ENCODE data around the gene ZNRF1.
A peak's percentile ranks its signal among the peaks of the same experiment; 100 is the strongest.

Gene ZNRF1

DNA sequence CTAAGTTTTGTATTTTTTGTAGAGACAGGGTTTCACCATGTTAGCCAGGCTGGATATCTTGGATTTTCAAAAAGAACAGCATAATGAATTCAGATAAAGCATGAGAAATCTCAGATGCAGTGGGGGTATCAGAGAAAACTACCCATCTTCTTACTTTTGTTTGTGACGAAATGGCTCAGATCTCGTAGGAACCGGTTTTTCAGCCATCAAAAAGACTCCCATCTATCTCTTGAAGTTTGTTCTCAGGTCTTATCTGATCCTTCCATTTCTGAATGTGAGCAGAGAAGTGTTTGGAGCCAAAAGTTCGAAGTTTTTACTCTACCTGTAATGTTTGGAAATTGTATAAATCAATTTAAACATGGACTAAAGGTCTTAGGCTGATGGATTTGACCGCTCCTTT is 60.6 kb downstream of the ZNRF1 start:
- no peak for DNase-seq (ENCODE audit: low read depth in 2 of 2)

- no peak for DNase-seq (ENCODE audit: low read depth in 2 of 2)
Measured at GRCh38 chr16:75060723-75061122, 61.9 kb downstream of the ZNRF1 start.

DNA sequence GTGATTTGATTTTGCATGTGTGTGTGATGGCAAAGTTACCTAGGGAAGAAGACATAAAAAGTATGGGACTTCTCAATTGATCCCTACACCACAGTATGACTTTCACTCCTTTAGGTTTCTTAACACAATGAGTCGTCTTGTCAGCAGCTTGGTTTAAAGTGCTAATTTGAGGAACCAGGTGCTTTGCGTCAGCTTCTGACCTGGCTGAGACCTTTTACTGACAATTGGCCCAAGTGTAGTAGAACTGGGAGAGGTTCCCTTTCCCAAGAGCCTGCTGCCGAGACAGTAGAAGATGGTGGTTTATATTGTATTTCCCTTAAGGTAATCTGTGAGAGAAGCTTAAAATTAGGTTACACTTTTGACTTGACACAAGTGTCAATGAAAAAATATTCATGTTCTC is 62.8 kb downstream of the ZNRF1 start:
- no peak for DNase-seq (ENCODE audit: low read depth in 2 of 2)

DNA sequence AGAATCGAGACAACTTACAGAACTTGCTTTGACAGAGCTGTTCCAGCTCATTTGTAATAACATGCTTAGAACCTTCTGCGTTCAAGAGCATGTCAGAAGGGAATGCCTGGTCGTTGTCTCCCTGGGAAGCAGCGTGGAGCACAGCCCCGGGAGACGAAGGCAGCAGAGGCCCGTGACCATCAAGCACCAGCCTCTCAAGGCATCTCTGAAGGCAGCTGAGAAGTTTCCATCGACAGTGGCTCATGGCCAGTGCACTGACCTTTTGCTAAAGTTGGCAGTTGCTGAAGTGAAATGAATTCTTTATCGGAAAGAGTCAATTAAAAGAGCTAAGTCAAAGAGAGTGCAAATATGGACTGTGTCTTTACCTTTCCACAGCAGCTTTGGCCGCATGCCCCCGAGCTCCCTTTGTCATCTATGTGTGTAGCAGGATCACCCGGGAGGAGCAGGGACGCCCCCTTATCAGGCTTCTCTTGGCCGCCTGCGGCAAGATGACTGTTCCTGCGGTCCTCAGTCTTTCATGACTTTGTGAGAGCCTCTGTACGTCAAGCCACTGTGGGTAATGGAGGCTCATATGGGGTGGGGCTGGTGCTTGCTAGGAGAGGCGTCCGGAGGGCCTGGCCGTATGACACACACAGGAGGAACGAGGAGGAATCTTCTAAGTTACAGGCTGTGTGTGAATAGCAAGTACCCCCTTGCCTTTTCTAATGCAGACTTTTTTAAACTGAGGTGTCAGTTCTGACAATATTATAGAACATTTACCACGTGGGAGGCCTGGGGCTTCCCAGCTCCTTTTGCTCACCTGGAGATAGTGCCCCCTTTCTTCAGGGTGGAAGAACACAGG is 63.5 kb downstream of the ZNRF1 start:
- DNase-seq (ENCODE audit: low read depth in 2 of 2) = no peak

DNA sequence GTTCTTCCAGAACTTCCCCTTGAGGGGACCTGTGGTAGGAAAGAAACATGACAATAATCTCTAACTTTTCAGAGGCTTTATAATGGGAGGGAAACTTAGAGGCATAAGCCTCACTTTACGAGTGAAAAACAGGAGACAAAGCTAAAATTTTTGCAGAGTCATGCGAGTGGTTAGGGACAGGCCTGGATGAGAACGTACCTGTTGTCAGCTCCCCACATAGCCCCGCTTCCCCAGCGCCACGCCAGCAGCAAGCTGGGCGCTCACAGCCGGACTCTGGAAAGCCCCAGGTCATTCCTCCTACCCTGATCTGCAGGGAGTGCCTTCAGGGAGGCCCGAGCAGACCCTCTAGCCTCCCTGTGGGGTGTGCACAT is 64.1 kb downstream of the ZNRF1 start:
- DNase-seq (ENCODE audit: low read depth in 2 of 2) = no peak

DNA sequence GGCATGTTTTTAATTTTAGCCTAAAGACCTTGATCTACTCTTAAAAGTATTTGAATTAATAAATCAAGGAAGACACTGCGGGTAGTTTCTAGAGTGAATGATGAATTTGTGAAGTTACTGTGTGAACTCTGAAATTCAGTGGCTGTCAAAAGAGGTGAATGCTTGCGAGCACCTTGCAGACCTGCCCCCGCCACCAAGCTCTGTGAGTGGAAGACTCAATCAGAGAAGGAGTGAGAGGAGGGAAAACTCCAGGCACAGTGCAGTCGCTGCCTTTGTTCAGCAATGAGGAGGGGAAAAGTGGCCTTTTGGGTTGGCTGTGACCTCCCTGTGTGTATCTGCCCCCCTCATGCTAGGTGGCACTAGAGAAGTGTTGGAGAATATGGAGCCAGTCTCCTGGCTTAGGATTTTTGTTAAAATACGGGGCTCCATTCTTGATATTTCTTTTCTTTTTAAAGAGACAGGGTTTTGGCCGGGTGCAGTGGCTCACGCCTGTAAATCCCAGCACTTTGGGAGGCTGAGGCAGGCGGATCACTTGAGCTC is 64.8 kb downstream of the ZNRF1 start:
- DNase-seq (ENCODE audit: low read depth in 2 of 2) = no peak

DNA sequence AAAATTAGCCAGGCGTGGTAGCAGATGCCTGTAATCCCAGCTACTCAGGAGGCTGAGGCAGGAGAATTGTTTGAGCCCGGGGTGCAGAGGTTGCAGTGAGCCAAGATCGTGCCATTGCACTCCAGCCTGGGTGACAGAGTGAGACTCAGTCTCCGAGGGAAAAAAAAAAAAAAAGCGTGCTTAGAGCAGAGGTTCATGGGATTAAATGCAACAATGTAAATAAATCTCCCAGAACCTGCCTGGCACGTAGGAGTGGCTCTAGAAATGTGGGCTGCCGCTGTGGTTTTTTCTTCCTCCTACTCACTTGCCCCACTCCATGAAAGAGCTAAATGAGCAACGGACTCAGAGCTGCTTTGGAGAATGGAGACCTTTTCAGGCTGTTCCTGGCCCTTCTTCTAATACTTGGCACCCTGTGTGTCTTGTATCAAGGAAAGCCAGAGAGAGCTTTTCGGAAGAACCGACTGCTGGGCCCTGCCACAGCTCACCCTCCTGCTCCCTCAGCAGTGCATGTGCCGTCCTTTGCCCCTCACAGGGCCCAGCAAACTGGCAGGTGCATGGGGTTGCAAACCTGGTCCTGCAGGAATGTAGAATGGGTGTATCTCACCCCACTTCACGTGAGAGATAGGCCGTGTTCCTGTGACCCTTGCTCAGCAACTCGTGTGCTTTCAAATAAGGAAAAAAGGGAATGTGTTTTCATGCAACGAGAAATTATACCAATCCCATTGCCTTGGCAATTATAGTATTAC is 65.8 kb downstream of the ZNRF1 start:
- peak in 1 of 2 donors; percentile 5 for DNase-seq (ENCODE audit: low read depth in 2 of 2)

GRCh38 chr16:75065149-75065505 is 66.3 kb downstream of the ZNRF1 start:
- peak; percentile 15 to 21 for DNase-seq (ENCODE audit: low read depth in 2 of 2)

DNA sequence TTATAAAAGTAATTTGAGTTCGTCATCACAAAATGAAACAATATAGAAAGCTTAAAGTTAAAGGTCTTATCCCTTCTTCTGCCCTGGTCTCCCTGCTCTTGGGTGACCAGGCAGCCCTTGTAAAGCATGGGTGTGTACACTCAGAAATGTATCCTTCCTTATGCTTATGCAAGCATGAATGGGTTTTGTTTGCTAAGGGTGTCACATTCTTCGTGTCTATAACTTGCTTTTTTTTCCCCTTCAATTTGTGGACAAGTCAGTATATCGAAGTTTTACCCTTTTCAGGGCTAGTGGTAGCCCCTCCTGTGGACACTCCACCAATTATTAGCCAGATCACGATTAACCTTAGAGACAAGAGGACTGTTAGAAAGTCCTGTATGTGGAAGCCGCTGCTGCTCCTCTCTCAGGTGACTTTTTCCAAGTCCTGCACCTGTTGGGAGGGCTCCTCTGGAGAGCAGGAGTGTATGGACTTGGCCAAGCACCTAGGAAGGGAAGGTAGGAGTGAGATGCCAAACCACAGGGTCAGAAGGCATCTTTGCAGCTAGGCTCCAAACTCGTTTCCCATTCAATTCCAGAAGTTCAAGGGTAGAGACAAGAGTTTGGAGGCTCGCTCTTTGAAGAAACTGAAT is 66.8 kb downstream of the ZNRF1 start:
- no peak for DNase-seq (ENCODE audit: low read depth in 2 of 2)

GRCh38 chr16:75066861-75067447 is 68.1 kb downstream of the ZNRF1 start:
- DNase-seq (ENCODE audit: low read depth in 2 of 2) = no peak

DNA sequence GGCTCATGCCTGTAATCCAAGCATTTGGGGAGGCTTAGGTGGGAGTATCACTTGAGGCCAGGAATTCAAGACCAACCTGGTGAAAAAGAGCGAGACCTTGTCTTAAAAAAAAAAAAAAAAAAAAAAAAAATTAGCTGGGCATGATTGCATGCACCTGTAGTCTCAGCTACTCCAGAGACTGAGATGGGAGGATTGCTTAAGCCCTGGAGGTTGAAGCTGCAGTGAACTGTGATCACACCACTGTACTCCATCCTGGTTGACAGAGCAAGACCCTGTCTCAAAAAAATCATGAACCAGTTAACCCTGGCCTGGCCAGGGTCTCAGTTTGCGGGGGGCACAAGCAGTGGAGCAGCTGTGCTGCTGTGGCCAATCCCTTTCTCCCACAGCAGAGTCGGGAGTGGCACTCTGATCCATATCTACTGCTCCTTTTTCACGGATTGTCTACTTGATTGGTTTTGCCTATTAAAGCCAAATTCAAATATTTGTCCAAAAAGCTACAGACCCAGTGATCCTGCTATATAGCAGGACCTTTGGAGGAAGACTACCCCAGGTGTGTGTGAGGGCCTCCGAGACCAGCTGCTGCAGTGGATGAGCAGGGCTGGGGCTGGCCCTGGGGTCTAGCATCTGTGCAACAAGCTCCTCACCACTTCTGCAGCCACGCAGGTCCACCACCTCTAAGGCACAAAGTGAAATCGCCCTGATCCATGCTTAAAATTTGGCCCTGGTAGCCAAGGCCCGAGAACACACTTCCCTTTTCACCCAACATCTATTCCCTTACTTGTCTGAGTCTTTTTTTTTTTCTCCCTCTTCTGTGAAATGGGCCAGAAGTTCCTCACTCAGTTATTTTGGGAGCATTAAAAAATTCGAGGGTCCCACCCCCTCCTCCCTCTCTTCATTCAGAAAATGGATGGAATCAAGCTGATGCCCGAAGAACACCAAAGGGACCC is 69.5 kb downstream of the ZNRF1 start:
- no peak for DNase-seq (ENCODE audit: low read depth in 2 of 2)

DNA sequence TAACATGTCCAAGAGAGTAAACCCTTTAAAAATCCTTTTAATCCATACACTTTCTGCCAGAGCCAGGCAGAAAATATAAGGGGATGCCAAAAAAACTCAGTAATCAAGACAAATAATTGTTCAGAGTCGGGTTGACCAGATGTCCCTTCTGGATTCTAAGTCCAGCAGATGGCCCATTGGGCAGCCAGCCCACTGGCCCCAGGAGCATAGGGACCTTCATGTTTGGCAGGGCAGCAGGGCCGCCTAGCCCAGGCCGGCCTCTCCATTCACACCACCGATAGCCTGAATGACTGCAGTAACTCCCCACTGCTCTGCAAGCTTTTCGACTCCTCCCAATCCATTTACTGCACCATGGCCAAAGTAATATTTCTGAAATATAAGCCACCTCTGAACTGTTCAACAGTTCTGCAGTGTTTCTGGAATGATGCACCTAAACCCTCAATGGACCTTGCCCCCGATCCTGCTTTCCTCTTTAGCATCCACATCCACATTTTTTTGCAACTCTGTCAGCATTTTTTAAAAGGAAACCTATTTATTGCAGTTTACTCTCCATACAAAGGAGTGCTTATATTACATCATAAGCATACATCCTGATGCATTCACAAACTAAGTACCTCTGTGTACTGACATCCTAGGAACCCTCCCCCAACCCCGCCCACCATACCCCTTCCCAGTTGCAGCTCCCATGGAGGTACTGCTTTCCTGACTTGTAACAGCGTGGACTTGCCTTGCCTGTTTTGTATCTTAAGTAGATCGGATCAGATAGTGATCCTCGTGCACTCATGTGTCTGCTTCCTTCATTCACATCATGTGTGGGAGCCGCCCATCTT is 71.4 kb downstream of the ZNRF1 start:
- no peak for DNase-seq (ENCODE audit: low read depth in 2 of 2)

DNA sequence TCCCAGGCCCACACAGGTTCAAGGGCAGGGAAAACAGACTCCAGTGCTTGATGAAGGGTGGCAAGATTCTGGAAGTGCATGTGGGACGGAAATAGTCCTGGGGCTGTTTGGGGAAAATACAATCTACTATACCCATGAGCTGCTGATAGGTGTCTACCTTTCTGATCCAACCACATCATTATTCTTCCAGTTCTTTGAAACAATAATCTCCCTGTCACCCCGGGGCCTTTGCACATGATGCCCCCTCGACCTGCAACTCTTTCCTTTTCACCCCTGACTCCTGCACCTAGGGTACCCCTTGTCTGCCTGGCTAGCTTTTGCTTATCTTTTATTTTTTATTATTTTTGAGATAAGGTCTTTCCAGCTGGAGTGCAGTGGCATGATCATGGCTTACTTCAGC is 72.8 kb downstream of the ZNRF1 start:
- no peak for DNase-seq (ENCODE audit: low read depth in 2 of 2)

GRCh38 chr16:75072239-75072947 is 73.6 kb downstream of the ZNRF1 start:
- no peak for DNase-seq (ENCODE audit: low read depth in 2 of 2)

DNA sequence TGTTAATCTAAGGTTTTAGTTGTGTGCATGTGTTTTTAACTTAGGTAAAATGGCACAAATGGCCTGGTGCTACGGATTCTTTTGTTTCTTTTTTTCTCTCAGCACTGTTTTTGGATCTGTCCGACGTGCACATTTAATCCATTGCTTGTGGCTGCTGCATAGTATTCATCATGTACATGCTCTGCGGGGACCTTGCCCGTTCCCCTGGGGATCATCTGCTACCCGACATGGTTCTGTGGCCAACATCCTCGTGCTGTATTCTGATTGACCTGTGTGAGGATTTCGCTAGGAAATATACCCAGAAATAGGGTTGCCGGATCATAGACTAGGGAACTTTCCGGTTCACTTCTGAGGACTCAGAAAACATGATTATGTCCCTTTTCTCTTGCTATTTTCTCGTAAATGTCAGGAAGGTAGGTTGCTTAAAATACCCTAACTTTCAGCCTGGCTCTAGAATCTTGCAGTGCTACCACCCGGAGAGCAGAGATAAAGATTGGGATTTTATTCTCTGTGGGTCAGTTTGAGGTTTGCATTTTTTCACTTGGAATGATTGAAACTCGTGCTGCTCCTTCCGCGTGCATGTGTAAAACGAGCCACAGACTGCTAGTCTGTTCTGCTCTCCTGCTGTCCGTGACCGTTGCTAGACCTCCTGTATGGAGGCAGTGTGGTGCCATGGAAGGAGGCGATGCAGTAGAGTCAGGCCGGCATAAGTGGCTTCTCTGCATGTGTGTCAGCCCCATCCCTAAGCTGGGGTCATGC is 74.9 kb downstream of the ZNRF1 start:
- no peak for DNase-seq (ENCODE audit: low read depth in 2 of 2)

- DNase-seq (ENCODE audit: low read depth in 2 of 2) = no peak
Measured at GRCh38 chr16:75074304-75074793, 75.5 kb downstream of the ZNRF1 start.

- DNase-seq (ENCODE audit: low read depth in 2 of 2) = peak; percentile 71 to 78
Measured at GRCh38 chr16:75074920-75075687, 76.3 kb downstream of the ZNRF1 start.
